ENCODE measurements around the gene CLHC1.

Gene CLHC1

GRCh38 chr2:55152475-55153412 lies 79.3 kb downstream of the CLHC1 start:
- Histone ChIP-seq H3K4me2 (ENCODE audit: low read length) (no peak overlapping the region), H3K4me1 (ENCODE audit: insufficient read depth, low read length, severe bottlenecking) (peaks cover 10% of the 10 kb centered on the region), H4K20me1 (ENCODE audit: insufficient read depth, low read length) (no peaks in the 10 kb centered on the region), H3F3A (ENCODE audit: insufficient read depth, low read length) (no peaks in the 10 kb centered on the region), H3K79me2 (ENCODE audit: insufficient read depth, low read length) (no peaks in the 10 kb centered on the region), H3K27me3 (ENCODE audit: insufficient read depth, low read length) (no peaks in the 10 kb centered on the region), H3K9ac (ENCODE audit: low read length) (no peak overlapping the region), H3K27ac (ENCODE audit: low read depth, low read length, poor library complexity, severe bottlenecking) (no peak overlapping the region), H3K36me3 (ENCODE audit: insufficient read depth, low read length) (no peaks in the 10 kb centered on the region), H3K9me3 (ENCODE audit: low read length) (no peaks in the 10 kb centered on the region), H3K9me2 (ENCODE audit: low read depth, low read length) (no peaks in the 10 kb centered on the region), H3K4me3 (ENCODE audit: low read depth, low read length, poor library complexity, severe bottlenecking) (no peak overlapping the region), H2AFZ (ENCODE audit: low read length) (no peak overlapping the region)
- TF ChIP-seq CTCF (IDR thresholded peaks at IDR 0.05; ENCODE audit: low read length), result no peak

GRCh38 chr2:55151733-55152433 lies 80.2 kb downstream of the CLHC1 start:
- Histone ChIP-seq H3K4me1 (ENCODE audit: insufficient read depth, low read length, severe bottlenecking) (peaks cover 10% of the 10 kb centered on the region), H3K27ac (ENCODE audit: low read depth, low read length, poor library complexity, severe bottlenecking) (no peak overlapping the region), H3K4me2 (ENCODE audit: low read length) (no peak overlapping the region), H4K20me1 (ENCODE audit: insufficient read depth, low read length) (no peaks in the 10 kb centered on the region), H3K9me3 (ENCODE audit: low read length) (no peaks in the 10 kb centered on the region), H3K79me2 (ENCODE audit: insufficient read depth, low read length) (no peaks in the 10 kb centered on the region), H2AFZ (ENCODE audit: low read length) (no peak overlapping the region), H3K27me3 (ENCODE audit: insufficient read depth, low read length) (no peaks in the 10 kb centered on the region), H3F3A (ENCODE audit: insufficient read depth, low read length) (no peaks in the 10 kb centered on the region), H3K4me3 (ENCODE audit: low read depth, low read length, poor library complexity, severe bottlenecking) (no peak overlapping the region), H3K9ac (ENCODE audit: low read length) (no peak overlapping the region), H3K9me2 (ENCODE audit: low read depth, low read length) (no peaks in the 10 kb centered on the region), H3K36me3 (ENCODE audit: insufficient read depth, low read length) (no peaks in the 10 kb centered on the region)
- TF ChIP-seq CTCF (IDR thresholded peaks at IDR 0.05; ENCODE audit: low read length) (no peak), EZH2 (IDR thresholded peaks at IDR 0.05; ENCODE audit: borderline replicate concordance, low read length) (no peak)

- Histone ChIP-seq H3K4me1 (ENCODE audit: insufficient read depth, low read length, severe bottlenecking) (peaks cover 10% of the 10 kb centered on the region), H3F3A (ENCODE audit: insufficient read depth, low read length) (no peaks in the 10 kb centered on the region), H3K27ac (ENCODE audit: low read depth, low read length, poor library complexity, severe bottlenecking) (no peak overlapping the region), H3K4me2 (ENCODE audit: low read length) (no peak overlapping the region), H4K20me1 (ENCODE audit: insufficient read depth, low read length) (no peaks in the 10 kb centered on the region), H3K4me3 (ENCODE audit: low read depth, low read length, poor library complexity, severe bottlenecking) (no peak overlapping the region), H3K27me3 (ENCODE audit: insufficient read depth, low read length) (no peaks in the 10 kb centered on the region), H3K9me3 (ENCODE audit: low read length) (no peaks in the 10 kb centered on the region), H3K79me2 (ENCODE audit: insufficient read depth, low read length) (no peaks in the 10 kb centered on the region), H3K36me3 (ENCODE audit: insufficient read depth, low read length) (no peaks in the 10 kb centered on the region), H2AFZ (ENCODE audit: low read length) (no peak overlapping the region), H3K9ac (ENCODE audit: low read length) (no peak overlapping the region), H3K9me2 (ENCODE audit: low read depth, low read length) (no peaks in the 10 kb centered on the region)
- TF ChIP-seq CTCF (IDR thresholded peaks at IDR 0.05; ENCODE audit: low read length), result no peak
- TF ChIP-seq EZH2 (IDR thresholded peaks at IDR 0.05; ENCODE audit: borderline replicate concordance, low read length), result no peak
Observed at GRCh38 chr2:55150834-55151233, 81.3 kb downstream of the CLHC1 start.

All from OCI-LY1 (cell line).